SK-N-SH (cell line): Measurements from ENCODE around the gene SHISA3. TPM values are rescaled to one million over a fixed set of nuclear protein-coding genes. Genes with fewer than 3 reads are reported as not detected.

ENCODE experiments used
- CTCF ChIA-PET: fragments of 300-600, 350-600 bp; formaldehyde crosslinking; extraction: SDS; loops from one replicate; lab custom pipeline; 2021; lab: Yijun Ruan, JAX
- POLR2A ChIA-PET: fragments of 350-600 bp; sonication (Branson Sonifier 250); formaldehyde crosslinking; extraction: SDS; loops from one replicate; lab custom pipeline; 2020; ENCODE audit warnings: antibody characterized with exemption, inconsistent platforms; lab: Yijun Ruan, JAX
- DNase-seq: peaks from one replicate; pipeline ENCODE4 v3.0.0; 2012
- H2AFZ ChIP-seq: fragments of 200-600 bp; sonication (generic); 2 replicates; pipeline ENCODE4 v1.8.1; 2016; ENCODE audit warnings: antibody characterized with exemption, mild to moderate bottlenecking, low read depth
- H3F3A ChIP-seq: fragments of 200-600 bp; sonication (generic); replicated peaks from 2 replicates; pipeline ENCODE3; 2016; ENCODE audit warnings: antibody characterized with exemption, mild to moderate bottlenecking; ENCODE audit not compliant: insufficient read depth
- H3K27ac ChIP-seq, 2 experiments: fragments of 200-500 bp in 1 of 2; fragments of 200-600 bp in 1 of 2; sonication (Bioruptor generic) in 1 of 2; sonication (generic), shearing (Covaris generic) in 1 of 2; 2 replicates each; pipeline versions ENCODE4 v1.5.1 to v1.6.1; 2014 to 2016; ENCODE audit warnings: low read depth in 2 of 2, inconsistent platforms in 1 of 2, low read length in 1 of 2, mild to moderate bottlenecking in 1 of 2, mixed read lengths in 1 of 2
- H3K27me3 ChIP-seq: fragments of 200-600 bp; sonication (generic), shearing (Covaris generic); 2 replicates; pipeline ENCODE4 v1.6.1; 2016; ENCODE audit warnings: mixed run types; ENCODE audit not compliant: insufficient read depth
- H3K36me3 ChIP-seq, 2 experiments: fragments of 200-500 bp in 1 of 2; fragments of 200-600 bp in 1 of 2; sonication (Bioruptor generic) in 1 of 2; sonication (generic) in 1 of 2; replicated peaks in 1 of 2; 2 replicates each; pipeline versions ENCODE3 to v1.5.1; 2014 to 2016; ENCODE audit warnings: low read length in 1 of 2, mild to moderate bottlenecking in 1 of 2; ENCODE audit not compliant: insufficient read depth in 2 of 2, control insufficient read depth in 1 of 2
- H3K4me1 ChIP-seq, 2 experiments: fragments of 200-500 bp in 1 of 2; fragments of 200-600 bp in 1 of 2; sonication (Bioruptor generic) in 1 of 2; sonication (generic), shearing (Covaris generic) in 1 of 2; 2 replicates each; pipeline versions ENCODE4 v1.5.1 to v1.6.1; 2014 to 2016; ENCODE audit warnings: low read depth in 1 of 2, low read length in 1 of 2, mixed run types in 1 of 2; ENCODE audit not compliant: insufficient read depth in 2 of 2, control insufficient read depth in 1 of 2
- H3K4me2 ChIP-seq: fragments of 200-600 bp; sonication (generic), shearing (Covaris generic); 2 replicates; pipeline ENCODE4 v1.6.1; 2017; ENCODE audit warnings: mixed run types
- H3K4me3 ChIP-seq, 2 experiments: fragments of 200-500 bp in 1 of 2; fragments of 200-600 bp in 1 of 2; sonication (Bioruptor generic) in 1 of 2; sonication (generic), shearing (Covaris generic) in 1 of 2; 2 replicates each; pipeline versions ENCODE4 v1.5.1 to v1.8.1; 2014 to 2016; ENCODE audit warnings: low read depth in 2 of 2, inconsistent platforms in 1 of 2, low read length in 1 of 2, mild to moderate bottlenecking in 1 of 2, mixed read lengths in 1 of 2, moderate library complexity in 1 of 2
- H3K79me2 ChIP-seq: fragments of 200-600 bp; sonication (generic); 2 replicates; pipeline ENCODE4 v1.8.1; 2017; ENCODE audit warnings: mild to moderate bottlenecking; ENCODE audit not compliant: insufficient read depth
- H3K9ac ChIP-seq: fragments of 200-600 bp; sonication (generic); 2 replicates; pipeline ENCODE4 v1.6.1; 2017; ENCODE audit warnings: mixed run types
- H3K9me2 ChIP-seq: fragments of 200-600 bp; sonication (generic); 2 replicates; pipeline ENCODE4 v1.6.1; 2017; ENCODE audit warnings: mixed run types
- H3K9me3 ChIP-seq: fragments of 200-600 bp; sonication (generic); 2 replicates; pipeline ENCODE4 v1.6.1; 2017; ENCODE audit warnings: mixed run types, mild to moderate bottlenecking, moderate library complexity
- H4K20me1 ChIP-seq: fragments of 200-600 bp; sonication (generic); 2 replicates; pipeline ENCODE4 v1.6.1; 2017; ENCODE audit warnings: mild to moderate bottlenecking, mixed run types; ENCODE audit not compliant: insufficient read depth
- ELF1 ChIP-seq: IDR thresholded peaks from 2 replicates; pipeline ENCODE4 v1.4.0; 2012
- EP300 ChIP-seq, 2 experiments: IDR thresholded peaks; 2 replicates each; pipeline versions ENCODE4 v1.4.0 to v1.6.1; 2012; ENCODE audit warnings: borderline replicate concordance in 1 of 2, low read depth in 1 of 2, low read length in 1 of 2
- EZH2phosphoT487 ChIP-seq: fragments of 200-600 bp; sonication (generic); IDR thresholded peaks from 2 replicates; pipeline ENCODE4 v1.6.1; 2017; ENCODE audit warnings: low read depth, mixed run types, mild to moderate bottlenecking, antibody characterized with exemption, moderate library complexity, borderline replicate concordance
- FOSL2 ChIP-seq: IDR thresholded peaks from 2 replicates; pipeline ENCODE4 v1.4.0; 2012; ENCODE audit warnings: low read depth, mild to moderate bottlenecking, moderate library complexity, borderline replicate concordance
- FOXM1 ChIP-seq: IDR thresholded peaks from 2 replicates; pipeline ENCODE4 v1.4.0; 2012; ENCODE audit warnings: low read depth, mild to moderate bottlenecking
- GABPA ChIP-seq: IDR thresholded peaks from 2 replicates; pipeline ENCODE4 v1.4.0; 2012; ENCODE audit warnings: low read depth, mild to moderate bottlenecking
- IRF3 ChIP-seq: fragments of 150-350 bp; IDR thresholded peaks from 2 replicates; pipeline ENCODE4 v1.6.1; 2016; ENCODE audit warnings: mild to moderate bottlenecking, low read depth, low read length
- MAX ChIP-seq: IDR thresholded peaks from 2 replicates; pipeline ENCODE4 v1.4.0; 2012; ENCODE audit warnings: low read depth
- MXI1 ChIP-seq: IDR thresholded peaks from 2 replicates; pipeline ENCODE4 v1.6.1; 2012; ENCODE audit warnings: mild to moderate bottlenecking, low read depth, low read length, improper control_type of control experiment
- NFIC ChIP-seq: IDR thresholded peaks from 2 replicates; pipeline ENCODE4 v1.4.0; 2012; ENCODE audit warnings: borderline replicate concordance
- PBX3 ChIP-seq: IDR thresholded peaks from 2 replicates; pipeline ENCODE4; 2012
- POLR2AphosphoS5 ChIP-seq: IDR thresholded peaks from 2 replicates; pipeline ENCODE4 v1.6.1; 2012; ENCODE audit warnings: low read depth, low read length
- RFX5 ChIP-seq: IDR thresholded peaks from 2 replicates; pipeline ENCODE4 v1.6.1; 2012; ENCODE audit warnings: mild to moderate bottlenecking, improper control_type of control experiment, low read length
- RXRA ChIP-seq: IDR thresholded peaks from 2 replicates; pipeline ENCODE4 v1.4.0; 2012; ENCODE audit warnings: low read depth, mild to moderate bottlenecking, borderline replicate concordance
- SMC3 ChIP-seq: IDR thresholded peaks from 2 replicates; pipeline ENCODE4 v1.6.1; 2012; ENCODE audit warnings: low read depth, low read length, improper control_type of control experiment
- TAF1 ChIP-seq: IDR thresholded peaks from 2 replicates; pipeline ENCODE4 v1.6.1; 2012; ENCODE audit warnings: low read depth, mild to moderate bottlenecking, low read length, moderate library complexity, borderline replicate concordance
- TCF12 ChIP-seq: IDR thresholded peaks from 2 replicates; pipeline ENCODE4 v1.4.0; 2012
- TEAD4 ChIP-seq: IDR thresholded peaks from 2 replicates; pipeline ENCODE4 v1.4.0; 2012; ENCODE audit warnings: mild to moderate bottlenecking, borderline replicate concordance; ENCODE audit not compliant: insufficient read depth
- USF2 ChIP-seq: fragments of 150-350 bp; IDR thresholded peaks from 2 replicates; pipeline ENCODE4 v1.6.1; 2017; ENCODE audit warnings: antibody characterized with exemption, low read length, low read depth, borderline replicate concordance
- WGBS: methylation state at CpG from one replicate; pipeline ENCODE4 v1.1.6; 2017; ENCODE audit warnings: low lambda C conversion rate; 5-methylcytosine and 5-hydroxymethylcytosine counted together
- polyA plus RNA-seq, 3 experiments: library from polyadenylated mRNA; depleted of rRNA; stranded (reverse); fragments of >200 nt; gene quantifications; 2 replicates each; pipeline ENCODE4 v1.2.3, GENCODE V29; 2012

The SHISA3 gene
- polyA plus RNA-seq, 1 of the 3 experiments (the other 2 are of a cell fraction) = 1.1 TPM

- 69% methylated on average over 2 of the region's 2 CpGs for WGBS
These were observed 45.3 kb downstream of the SHISA3 start for GRCh38 chr4:42442601-42443000.

GRCh38 chr4:42445038-42445437 lies 47.8 kb downstream of the SHISA3 start:
- Histone ChIP-seq H3K4me2 (no peak overlapping the region), H3K4me1 (peaks cover 0 to 13% of the 10 kb centered on the region in 2 experiments; a peak in 2 of 4 replicates), H3K9ac (no peak overlapping the region), H3K27ac (no peak overlapping the region), H3K9me3 (no peaks in the 10 kb centered on the region), H3K4me3 (no peak overlapping the region), H3K79me2 (no peaks in the 10 kb centered on the region), H3K27me3 (no peaks in the 10 kb centered on the region), H2AFZ (no peak overlapping the region), H4K20me1 (no peaks in the 10 kb centered on the region), H3F3A (no peaks in the 10 kb centered on the region), H3K36me3 (no peaks in the 10 kb centered on the region), H3K9me2 (no peaks in the 10 kb centered on the region)
- 80% methylated on average over 5 of the region's 5 CpGs for WGBS
- no peak for DNase-seq
- TF ChIP-seq IRF3 (no peak), RXRA (no peak), RFX5 (no peak), TAF1 (no peak), GABPA (no peak), MAX (no peak), PBX3 (no peak)
- CTCF ChIA-PET = no interaction called here
- POLR2A ChIA-PET = no interaction called here

More at GRCh38 chr4:42442601-42443000, 45.3 kb downstream of the SHISA3 start:
- Histone ChIP-seq H3K27ac (peak overlapping the region in 1 of 2 experiments; percentile 50; a peak in 2 of 4 replicates), H3K4me1 (peaks cover 0 to 18% of the 10 kb centered on the region in 2 experiments; a peak in 2 of 4 replicates), H3K36me3 (no peaks in the 10 kb centered on the region), H3K9me2 (no peaks in the 10 kb centered on the region), H3K9me3 (no peaks in the 10 kb centered on the region), H3K4me2 (no peak overlapping the region), H3K9ac (no peak overlapping the region), H3K27me3 (no peaks in the 10 kb centered on the region), H4K20me1 (no peaks in the 10 kb centered on the region), H3K79me2 (no peaks in the 10 kb centered on the region), H2AFZ (no peak overlapping the region), H3K4me3 (no peak overlapping the region), H3F3A (no peaks in the 10 kb centered on the region)
- TF ChIP-seq TCF12 = no peak
- no peak for TF ChIP-seq MXI1
- ChIA-PET POLR2A (no interaction called here), CTCF (interaction anchor here (1.2 to 1.5 kb wide), 3 partner anchors 10 to 77 kb away, joined by 3 to 7 read pairs (median 4); no protein-coding TSS in a partner anchor)
- DNase-seq = peak; percentile 5

GRCh38 chr4:42446823-42447222 lies 49.5 kb downstream of the SHISA3 start:
- Histone ChIP-seq H3F3A (no peaks in the 10 kb centered on the region), H3K4me2 (no peak overlapping the region), H3K36me3 (no peaks in the 10 kb centered on the region), H3K4me1 (peaks cover 0 to 13% of the 10 kb centered on the region in 2 experiments; a peak in 2 of 4 replicates), H3K27ac (no peak overlapping the region), H3K9me2 (no peaks in the 10 kb centered on the region), H3K79me2 (no peaks in the 10 kb centered on the region), H3K27me3 (no peaks in the 10 kb centered on the region), H4K20me1 (no peaks in the 10 kb centered on the region), H2AFZ (no peak overlapping the region), H3K9ac (no peak overlapping the region), H3K4me3 (no peak overlapping the region), H3K9me3 (no peaks in the 10 kb centered on the region)
- 55% methylated on average over 5 of the region's 5 CpGs for WGBS
- DNase-seq = no peak
- POLR2A ChIA-PET = no interaction called here
- CTCF ChIA-PET = no interaction called here
- no peak for TF ChIP-seq IRF3
- TF ChIP-seq NFIC = no peak
- no peak for TF ChIP-seq FOXM1
- TF ChIP-seq FOSL2 = no peak
- no peak for TF ChIP-seq TEAD4
- TF ChIP-seq TCF12 = no peak
- no peak for TF ChIP-seq EP300 (IDR thresholded peaks at IDR 0.05; ENCODE audit: borderline replicate concordance in 1 of 2, low read depth in 1 of 2, low read length in 1 of 2)
- TF ChIP-seq MXI1 = no peak
- no peak for TF ChIP-seq EZH2phosphoT487
- no peak for TF ChIP-seq ELF1
- no peak for TF ChIP-seq POLR2AphosphoS5
- TF ChIP-seq USF2 = no peak
- no peak for TF ChIP-seq SMC3
- TF ChIP-seq RXRA = no peak
